Raji (cell line): ENCODE measurements around the gene DOK5.

Experiments
- POLR2A ChIP-seq: IDR thresholded peaks from 2 replicates; pipeline ENCODE4 v1.6.1; 2011; ENCODE audit warnings: low read depth, low read length, control low read depth; ENCODE audit not compliant: insufficient read depth

Gene DOK5

GRCh38 chr20:54566031-54566688 is 90.8 kb downstream of the DOK5 start:
- TF ChIP-seq POLR2A: no peak

DNA sequence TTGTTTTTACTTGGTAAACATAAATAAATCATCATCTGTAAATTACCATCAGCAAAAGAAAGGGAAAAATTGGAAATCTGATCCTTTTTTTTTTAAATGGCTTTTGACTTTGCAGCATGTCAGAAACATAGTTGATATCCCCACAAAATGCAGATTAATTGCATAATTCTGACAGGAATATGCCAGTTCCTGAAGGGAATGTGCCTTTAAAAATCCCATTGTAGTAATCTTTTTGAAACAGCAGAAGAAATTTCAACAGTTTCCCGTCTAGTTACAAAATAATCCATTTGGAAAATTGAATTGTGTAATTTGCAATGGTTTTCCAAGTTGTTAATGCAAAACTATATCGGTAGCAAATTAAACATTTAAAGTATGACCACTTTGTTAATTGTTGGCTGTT is 95.2 kb downstream of the DOK5 start:
- no peak for TF ChIP-seq POLR2A

DNA sequence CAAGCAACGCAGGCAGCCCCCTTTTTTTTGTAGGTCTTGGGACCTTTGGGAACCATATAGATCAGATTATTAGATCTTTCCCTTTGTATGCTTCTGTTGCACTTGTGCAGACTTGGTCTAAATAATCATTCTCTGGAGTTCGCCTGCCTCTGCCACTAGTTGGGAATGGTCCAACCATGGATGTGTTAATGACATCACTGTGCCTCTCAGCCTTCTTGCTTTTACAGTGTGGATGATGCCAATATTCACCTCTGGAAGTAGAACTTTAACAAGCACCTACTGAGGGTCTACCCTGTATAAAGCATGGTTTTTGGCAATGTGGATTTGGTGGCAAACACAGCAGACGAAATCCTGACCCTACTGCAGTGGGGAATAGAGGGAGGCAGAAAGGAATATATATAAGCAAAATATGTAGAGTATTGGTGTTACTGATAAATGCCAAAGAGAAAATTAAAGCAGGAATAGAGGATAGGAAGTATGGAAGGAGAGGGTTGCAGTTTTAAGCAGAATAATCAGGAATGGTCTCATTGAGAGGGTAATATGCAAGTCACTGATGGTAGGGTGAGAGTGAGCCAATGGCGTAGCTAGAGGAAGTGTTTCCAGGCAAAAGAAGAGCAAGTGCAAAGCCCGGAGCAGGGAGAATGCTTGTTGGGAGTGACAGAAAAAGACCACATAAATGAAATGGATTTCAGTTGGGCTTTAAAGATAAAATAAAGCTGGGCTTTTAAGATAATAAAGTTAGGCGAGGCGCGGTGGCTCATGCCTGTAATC is 97.5 kb downstream of the DOK5 start:
- no peak for TF ChIP-seq POLR2A

GRCh38 chr20:54573838-54574237 is 98.4 kb downstream of the DOK5 start:
- TF ChIP-seq POLR2A: no peak

DNA sequence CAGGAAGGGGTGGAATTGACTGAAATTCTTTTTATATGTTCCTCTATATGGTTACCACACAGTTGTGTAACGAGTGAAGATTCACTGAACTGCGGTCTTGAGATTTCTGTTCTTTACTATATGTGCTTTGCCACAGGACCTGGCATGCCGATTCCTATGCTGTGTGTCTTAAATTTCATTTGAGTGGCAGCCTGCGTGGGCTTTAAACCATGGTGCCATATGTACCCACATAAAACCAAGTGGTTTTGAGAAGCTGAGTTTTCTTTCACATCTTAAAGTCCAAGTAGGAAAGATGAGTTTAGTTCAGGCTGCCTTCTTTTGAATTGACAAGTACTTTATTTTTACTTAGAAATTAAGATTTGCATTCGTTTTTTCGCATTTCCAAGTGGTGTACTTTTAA is 101.1 kb downstream of the DOK5 start:
- no peak for TF ChIP-seq POLR2A

DNA sequence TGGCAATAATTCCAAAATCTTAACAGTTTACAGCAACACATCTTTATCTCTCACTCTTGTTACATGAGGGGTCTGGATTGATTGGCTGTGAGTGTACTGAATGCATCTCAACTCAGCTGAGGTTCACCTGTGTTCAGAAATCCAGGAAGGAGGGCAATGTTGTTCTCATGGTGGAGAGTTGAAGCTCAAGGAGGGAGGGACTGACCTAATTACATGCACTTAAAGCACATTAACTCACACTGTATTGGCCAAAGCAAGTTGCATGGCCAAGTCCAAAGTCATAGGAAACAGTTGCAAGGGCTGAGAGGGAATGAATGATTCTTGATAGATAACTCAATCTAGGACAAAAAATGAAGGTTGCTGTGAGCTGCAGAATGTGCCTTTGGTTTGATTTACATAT is 102.2 kb downstream of the DOK5 start:
- no peak for TF ChIP-seq POLR2A

GRCh38 chr20:54585217-54585616 is 109.8 kb downstream of the DOK5 start:
- TF ChIP-seq POLR2A: no peak

DNA sequence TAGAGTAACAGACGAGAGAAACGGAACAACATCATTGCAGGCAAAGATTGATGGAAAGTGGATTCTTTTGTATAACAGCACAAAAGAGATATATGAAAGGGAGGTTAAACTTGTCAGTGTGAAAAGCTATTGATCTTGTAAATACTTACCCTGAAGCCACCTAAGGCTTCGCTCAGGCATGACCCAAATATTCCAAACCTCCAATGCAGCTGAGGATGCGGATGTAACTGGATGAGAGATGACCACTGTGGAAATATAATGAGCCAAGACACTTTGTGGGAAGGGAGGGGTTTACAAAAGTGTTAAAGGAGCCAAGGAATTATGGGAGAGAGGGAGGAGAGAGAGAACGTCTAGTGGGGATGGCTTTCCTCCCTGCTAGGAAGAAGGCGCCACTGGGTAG is 112.0 kb downstream of the DOK5 start:
- TF ChIP-seq POLR2A: no peak

DNA sequence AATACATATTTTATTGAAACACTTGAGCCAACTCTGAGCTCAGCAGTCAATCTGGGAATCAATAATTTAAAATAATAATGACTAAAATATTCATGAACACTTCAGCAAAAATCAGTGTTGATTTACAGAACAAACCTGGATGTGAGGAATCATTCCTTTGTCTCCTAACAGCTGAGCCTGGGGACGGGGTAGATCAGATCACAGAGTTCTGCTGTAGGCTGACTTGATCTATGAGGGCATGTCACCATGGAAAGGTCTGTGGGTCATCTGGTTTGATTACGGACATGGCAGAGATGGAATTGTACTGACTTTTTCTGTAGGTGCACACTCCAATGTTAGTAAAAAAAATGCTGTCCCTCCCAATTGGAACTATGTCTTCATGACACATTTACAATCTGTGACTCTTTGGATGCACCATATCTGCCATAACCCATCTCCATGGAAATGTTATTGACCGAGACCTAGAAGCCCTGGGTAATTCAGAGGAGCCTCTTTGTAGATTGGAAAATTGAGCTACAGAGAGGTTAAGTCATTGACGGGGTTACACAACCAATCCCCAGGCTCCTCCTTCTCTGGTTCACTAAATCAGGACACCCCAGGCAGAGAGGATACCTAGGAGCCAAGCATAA is 114.1 kb downstream of the DOK5 start:
- TF ChIP-seq POLR2A: no peak

- no peak for TF ChIP-seq POLR2A
These were observed 115.5 kb downstream of the DOK5 start for GRCh38 chr20:54590856-54591255.

DNA sequence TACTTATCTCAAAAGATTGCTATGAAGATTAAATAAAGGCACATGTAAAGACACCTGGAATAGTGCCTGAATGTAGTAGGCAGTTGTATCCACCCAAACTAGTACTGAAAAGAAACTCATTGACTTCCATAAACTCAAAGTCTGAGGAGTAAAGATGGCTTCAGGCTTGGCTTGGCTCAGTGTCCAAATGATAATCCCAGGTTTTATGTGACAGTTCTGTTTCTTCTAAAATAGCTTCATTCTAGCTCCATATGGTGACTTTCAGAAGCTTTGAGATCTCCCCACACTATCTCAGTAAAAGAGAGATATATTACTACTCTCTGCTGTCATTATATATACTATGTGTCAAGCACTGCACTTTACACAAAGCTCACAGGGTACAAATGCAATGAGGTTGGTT is 121.3 kb downstream of the DOK5 start:
- TF ChIP-seq POLR2A: no peak

DNA sequence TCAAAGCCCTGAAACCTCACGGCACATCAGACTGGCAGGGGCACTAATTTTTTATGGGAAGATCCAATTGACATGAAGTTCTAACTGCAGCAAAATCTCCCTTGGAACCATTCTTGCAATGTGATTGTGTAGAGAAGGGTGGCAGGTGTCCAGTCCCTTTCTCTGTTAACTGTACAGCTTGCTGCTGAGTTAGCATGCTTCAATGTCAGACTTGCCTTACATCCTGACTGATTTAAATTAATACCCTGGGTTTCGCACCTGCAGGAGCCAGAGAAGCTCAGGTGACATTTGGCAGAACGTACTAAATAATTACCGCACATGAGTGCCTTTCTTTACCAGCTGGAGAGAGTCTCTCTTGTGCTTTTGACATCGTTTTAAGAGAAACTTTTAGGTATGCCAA is 123.0 kb downstream of the DOK5 start:
- TF ChIP-seq POLR2A: no peak

GRCh38 chr20:54600634-54601033 is 125.2 kb downstream of the DOK5 start:
- no peak for TF ChIP-seq POLR2A

- no peak for TF ChIP-seq POLR2A
These were observed 126.6 kb downstream of the DOK5 start for GRCh38 chr20:54601831-54602515.

- TF ChIP-seq POLR2A: no peak
These were observed 129.9 kb downstream of the DOK5 start for GRCh38 chr20:54605319-54605718.

GRCh38 chr20:54606380-54606779 is 131.0 kb downstream of the DOK5 start:
- TF ChIP-seq POLR2A: no peak

DNA sequence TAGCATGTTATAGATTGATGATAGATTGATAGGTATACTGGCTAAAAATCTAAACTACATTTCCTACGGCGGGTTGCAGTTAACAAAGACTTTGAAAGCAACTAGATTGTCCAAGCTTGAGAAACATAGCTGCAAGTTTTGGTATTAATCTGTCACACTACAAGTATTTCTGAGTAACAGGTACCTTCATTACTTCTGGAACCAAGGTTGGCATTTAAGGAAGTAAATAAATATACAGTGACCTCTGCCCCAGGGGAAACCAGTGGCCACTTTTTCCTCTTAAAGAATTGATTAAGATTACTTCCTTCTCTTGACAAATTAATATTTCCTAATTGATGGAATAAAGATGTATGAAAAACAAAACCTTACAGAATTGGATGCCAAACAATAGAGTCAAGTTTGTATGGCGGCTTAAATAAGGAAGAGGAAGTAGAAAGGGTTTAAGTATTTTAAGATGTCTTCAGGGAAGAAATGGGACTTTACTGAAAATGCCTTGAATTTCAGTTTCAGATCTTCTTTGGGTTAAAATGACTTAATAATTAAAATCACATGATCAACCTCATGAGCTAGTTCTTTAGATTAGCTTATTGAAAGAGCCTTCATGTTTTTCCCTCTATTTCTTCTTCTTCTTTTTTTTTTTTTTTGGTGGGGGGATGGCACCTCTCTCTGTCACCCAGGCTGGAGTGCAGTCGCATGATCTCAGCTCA is 132.8 kb downstream of the DOK5 start:
- TF ChIP-seq POLR2A: no peak
